ENCODE results near the gene PXT1. TPM values are rescaled to one million over a fixed set of nuclear protein-coding genes. Genes with fewer than 3 reads are reported as not detected.
"Not testable (repeated sequence)": the region's sequence is repeated elsewhere in the genome, so short reads cannot be mapped to it uniquely, and the experiment has no call there.

The PXT1 gene
- total and polyA plus RNA-seq, 8 donors: 0.06 to 0.08 (median 0.07) TPM; not detected in 4

DNA sequence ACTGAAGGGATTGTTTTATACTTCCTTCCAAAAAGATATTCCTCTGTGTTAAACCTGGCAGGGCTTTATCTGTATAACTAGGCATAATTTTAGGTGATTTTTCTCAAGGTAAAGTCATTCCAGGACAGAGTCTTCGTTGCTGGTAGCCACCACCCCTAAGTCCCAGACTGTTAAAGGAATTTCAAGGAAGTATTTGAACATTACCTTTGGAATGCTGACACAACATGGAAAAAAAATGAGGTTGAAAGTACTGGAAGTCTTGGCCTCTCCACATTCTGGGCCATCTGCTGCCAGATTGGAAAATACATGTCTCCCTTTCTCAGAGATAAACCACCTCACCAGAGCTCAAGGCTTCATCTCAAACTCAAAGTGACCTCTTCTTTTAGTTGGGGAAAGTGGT lies 28.2 kb downstream of the PXT1 start:
- intact Hi-C loops (cut with DNase I): no loop called here
- no peak for ATAC-seq
- H3K4me3 ChIP-seq: no peak overlapping the region

DNA sequence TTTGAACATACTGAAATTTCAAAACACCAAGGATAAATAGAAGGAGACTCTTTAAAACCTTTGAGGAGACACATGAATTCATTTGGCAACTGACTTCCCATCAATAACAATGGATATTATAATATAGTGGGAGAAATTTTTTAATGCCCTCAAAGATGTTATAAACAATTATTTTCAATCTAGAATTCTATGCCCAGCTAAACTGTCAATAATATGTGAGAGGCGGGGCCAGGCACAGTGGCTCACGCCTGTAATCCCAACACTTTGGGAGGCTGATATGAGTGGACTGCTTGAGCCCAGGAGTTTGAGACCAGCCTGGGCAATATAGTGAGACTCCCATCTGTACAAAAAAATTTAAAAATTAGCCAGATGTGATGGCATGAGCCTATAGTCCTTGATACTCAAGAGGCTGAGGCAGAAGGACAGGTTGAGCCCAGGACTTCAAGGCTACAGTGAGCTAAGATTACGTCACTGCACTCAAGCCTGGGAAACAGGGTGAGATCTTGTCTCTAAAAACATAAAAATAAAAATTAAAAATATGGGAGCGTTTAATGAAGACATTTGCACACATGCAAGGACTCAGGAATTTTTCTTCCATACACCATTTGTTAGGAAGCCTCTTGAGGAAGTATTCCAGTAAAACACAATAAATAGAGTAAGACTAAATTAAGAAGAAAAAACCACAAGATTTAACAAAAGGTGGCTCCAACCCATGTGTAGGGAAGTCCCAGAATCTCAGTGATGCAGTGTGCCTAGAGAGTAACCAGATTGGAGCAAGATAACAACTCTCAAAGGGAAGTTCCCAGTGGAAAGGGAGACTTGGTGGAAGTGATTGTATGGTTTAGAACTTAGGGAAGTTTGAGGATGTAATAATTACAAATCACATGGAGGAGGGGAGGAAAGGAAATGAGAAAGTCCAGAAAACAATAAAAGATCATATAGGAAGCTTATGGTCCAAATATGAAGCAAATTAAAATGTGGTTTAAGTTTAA lies 28.9 kb downstream of the PXT1 start:
- Histone ChIP-seq H3K4me1 (no peaks in the 10 kb centered on the region), H3K9me3 (peaks cover 0 to 4% of the 10 kb centered on the region in 2 donors), H3K4me3 (no peak overlapping the region), H3K27me3 (no peaks in the 10 kb centered on the region), H3K36me3 (no peaks in the 10 kb centered on the region), H3K27ac (no peak overlapping the region)
- TF ChIP-seq, protein P1, sequence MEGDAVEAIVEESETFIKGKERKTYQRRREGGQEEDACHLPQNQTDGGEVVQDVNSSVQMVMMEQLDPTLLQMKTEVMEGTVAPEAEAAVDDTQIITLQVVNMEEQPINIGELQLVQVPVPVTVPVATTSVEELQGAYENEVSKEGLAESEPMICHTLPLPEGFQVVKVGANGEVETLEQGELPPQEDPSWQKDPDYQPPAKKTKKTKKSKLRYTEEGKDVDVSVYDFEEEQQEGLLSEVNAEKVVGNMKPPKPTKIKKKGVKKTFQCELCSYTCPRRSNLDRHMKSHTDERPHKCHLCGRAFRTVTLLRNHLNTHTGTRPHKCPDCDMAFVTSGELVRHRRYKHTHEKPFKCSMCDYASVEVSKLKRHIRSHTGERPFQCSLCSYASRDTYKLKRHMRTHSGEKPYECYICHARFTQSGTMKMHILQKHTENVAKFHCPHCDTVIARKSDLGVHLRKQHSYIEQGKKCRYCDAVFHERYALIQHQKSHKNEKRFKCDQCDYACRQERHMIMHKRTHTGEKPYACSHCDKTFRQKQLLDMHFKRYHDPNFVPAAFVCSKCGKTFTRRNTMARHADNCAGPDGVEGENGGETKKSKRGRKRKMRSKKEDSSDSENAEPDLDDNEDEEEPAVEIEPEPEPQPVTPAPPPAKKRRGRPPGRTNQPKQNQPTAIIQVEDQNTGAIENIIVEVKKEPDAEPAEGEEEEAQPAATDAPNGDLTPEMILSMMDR (IDR thresholded peaks at IDR 0.05): no peak
- ATAC-seq (no peak), DNase-seq (no peak)
- intact Hi-C loops (cut with DNase I): no loop called here

More for the DNA sequence above, 28.2 kb downstream of the PXT1 start:
- no peaks in the 10 kb centered on the region for H3K36me3 ChIP-seq
- no peaks in the 10 kb centered on the region for H3K4me1 ChIP-seq
- no peak overlapping the region for H3K27ac ChIP-seq
- no peaks in the 10 kb centered on the region for H3K27me3 ChIP-seq
- no peak for DNase-seq
- peaks cover 0 to 4% of the 10 kb centered on the region in 2 donors for H3K9me3 ChIP-seq
- TF ChIP-seq, protein P1 (IDR thresholded peaks at IDR 0.05): no peak

DNA sequence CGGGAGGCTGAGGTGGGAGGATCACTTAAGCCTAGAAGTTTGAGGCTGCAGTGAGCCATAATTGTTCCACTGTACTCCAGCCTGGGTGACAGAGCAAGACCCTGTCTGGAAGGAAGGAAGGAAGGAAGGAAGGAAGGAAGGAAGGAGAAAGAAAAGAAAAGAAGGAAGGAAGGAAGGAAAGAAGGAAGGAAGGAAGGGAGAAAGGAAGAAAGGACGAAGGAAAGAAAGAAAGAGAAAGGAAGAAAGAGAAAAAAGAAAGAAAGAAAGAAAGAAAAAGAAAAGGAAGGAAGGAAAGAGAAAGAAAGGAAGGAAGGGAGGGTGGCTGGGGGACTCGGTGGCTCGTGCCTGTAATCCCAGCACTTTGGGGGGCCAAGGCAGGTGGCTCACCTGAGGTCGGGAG lies 32.9 kb downstream of the PXT1 start:
- DNase-seq; H3K36me3 ChIP-seq; ATAC-seq; intact Hi-C loops (cut with DNase I); H3K4me1 ChIP-seq; H3K27ac ChIP-seq; H3K4me3 ChIP-seq; H3K27me3 ChIP-seq; H3K9me3 ChIP-seq: not testable (repeated sequence)

DNA sequence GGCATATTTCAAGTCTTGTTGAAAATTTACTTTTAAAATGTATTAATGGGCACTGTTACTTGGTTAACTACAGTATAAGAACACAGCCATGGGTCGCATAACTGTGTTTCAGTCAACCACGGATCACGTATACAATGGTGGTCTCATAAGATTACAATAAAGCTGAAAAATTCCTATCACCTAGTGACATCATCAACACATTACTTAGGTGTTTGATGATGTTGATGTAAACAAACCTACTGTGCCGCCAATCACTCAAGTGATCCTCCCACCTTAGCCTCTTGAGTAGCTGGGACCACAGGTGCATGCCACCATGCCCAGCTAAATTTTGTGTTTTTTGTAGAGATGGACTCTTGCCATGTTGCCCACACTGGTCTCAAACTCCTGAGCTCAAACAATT lies 38.5 kb downstream of the PXT1 start:
- Histone ChIP-seq H3K4me1 (no peaks in the 10 kb centered on the region), H3K27me3 (no peaks in the 10 kb centered on the region), H3K4me3 (no peak overlapping the region), H3K9me3 (no peaks in the 10 kb centered on the region), H3K27ac (no peak overlapping the region), H3K36me3 (no peaks in the 10 kb centered on the region)
- TF ChIP-seq, protein P1 (IDR thresholded peaks at IDR 0.05): no peak
- intact Hi-C loops (cut with DNase I): no loop called here
- DNase-seq (no peak), ATAC-seq (no peak)

DNA sequence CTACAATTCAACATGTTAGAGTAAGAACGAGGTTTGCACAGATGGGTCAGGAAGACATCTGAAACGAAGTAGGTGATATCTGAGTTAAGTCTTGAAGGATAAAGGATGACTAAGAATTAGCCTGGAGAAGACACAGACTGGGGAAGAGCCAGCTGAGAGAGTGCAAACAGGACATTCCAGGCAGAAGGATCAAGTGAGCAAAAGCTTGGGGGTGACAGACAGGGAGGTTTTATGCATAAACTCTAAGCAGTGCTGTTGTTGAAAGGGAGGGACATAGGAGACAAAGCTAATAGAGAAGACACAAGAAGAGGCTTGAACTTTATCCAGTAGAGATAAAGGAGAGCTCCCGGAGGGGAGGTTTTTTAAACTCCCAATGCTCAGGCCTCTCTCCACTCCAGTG lies 40.2 kb downstream of the PXT1 start:
- no peaks in the 10 kb centered on the region for H3K4me1 ChIP-seq
- DNase-seq: no peak
- H3K36me3 ChIP-seq: no peaks in the 10 kb centered on the region
- H3K9me3 ChIP-seq: no peaks in the 10 kb centered on the region
- no peaks in the 10 kb centered on the region for H3K27me3 ChIP-seq
- H3K27ac ChIP-seq: no peak overlapping the region
- no peak overlapping the region for H3K4me3 ChIP-seq
- intact Hi-C loops (cut with DNase I): no loop called here
- ATAC-seq: no peak
- TF ChIP-seq, protein P1 (IDR thresholded peaks at IDR 0.05): no peak
